Ovary (tissue), 10 donors: ENCODE results near the gene C18orf32. TPM values are rescaled to one million over a fixed set of nuclear protein-coding genes. Genes with fewer than 3 reads are reported as not detected.
A peak's percentile ranks its signal among the peaks of the same experiment; 100 is the strongest.

Source experiments
- DNase-seq, 5 donors: peaks; one replicate each; pipeline ENCODE4 v3.0.0-alpha.2; 2019 to 2020
- H3K27ac ChIP-seq, 2 donors: fragments of 200-600 bp; one replicate each; pipeline versions ENCODE4 v1.5.1 to v1.8.0; 2019 to 2022
- H3K27me3 ChIP-seq: fragments of 200-600 bp; one replicate; pipeline ENCODE4 v1.8.0; 2022
- H3K36me3 ChIP-seq: fragments of 200-600 bp; sonication (generic); one replicate; pipeline ENCODE4 v1.5.1; 2019
- H3K4me1 ChIP-seq: one replicate; pipeline ENCODE4 v1.8.1; 2013; ENCODE audit warnings: mild to moderate bottlenecking, moderate library complexity; ENCODE audit not compliant: insufficient read depth
- H3K4me3 ChIP-seq: fragments of 200-600 bp; sonication (generic); one replicate; pipeline ENCODE4 v1.5.1; 2017
- H3K9me3 ChIP-seq, 2 donors: fragments of 200-600 bp in 1 of 2; sonication (generic) in 1 of 2; one replicate each; pipeline versions ENCODE4 v1.5.1 to v1.8.1; 2013 to 2019; ENCODE audit warnings: mild to moderate bottlenecking in 1 of 2, moderate library complexity in 1 of 2
- EP300 ChIP-seq: sonication (generic); formaldehyde crosslinking; IDR thresholded peaks from one replicate; pipeline ENCODE4 v1.6.1; 2017; ENCODE audit warnings: antibody characterized with exemption
- POLR2A ChIP-seq: fragments of 450-650 bp; IDR thresholded peaks from one replicate; pipeline ENCODE4 v1.6.1; 2017; ENCODE audit warnings: antibody characterized with exemption, mild to moderate bottlenecking, moderate library complexity
- WGBS, 3 donors: extraction: QIAGEN DNeasy Blood & Tissue Kit in 1 of 3; methylation state at CpG; one replicate each; pipeline versions ENCODE4 v1.1.5 to v1.1.7; 2013 to 2017; 5-methylcytosine and 5-hydroxymethylcytosine counted together
- intact Hi-C, 4 donors: fragments of 100-400 bp; cut with DNase I; formaldehyde crosslinking; loops; one replicate each; pipeline versions ENCODE4 v1.11.0 to v1.15.1; 2022 to 2023
- long read RNA-seq, 3 donors: library from polyadenylated mRNA in 2 of 3; unstranded in 2 of 3; transcript quantifications; one replicate each; pipeline ENCODE4 v2.0.0 and lab custom pipeline, GENCODE V29; 2021 to 2026
- polyA plus RNA-seq, 2 donors: library from polyadenylated mRNA; stranded (reverse); fragments of 200-250 nt in 1 of 2; fragments of 350-450 nt in 1 of 2; fragmentation: Illumina TruSeq in 1 of 2; extraction: RNeasy Lipid Tissue Mini Kit (QIAGEN cat#74804) in 1 of 2; gene quantifications; one replicate each; pipeline ENCODE4 v1.2.3, GENCODE V29; 2013 to 2014
- total RNA-seq, 7 donors: library from RNA; depleted of rRNA in 2 of 7; stranded (reverse); fragments of >200 nt in 2 of 7; fragmentation: NEBNext Ultra II Directional in 3 of 7; extraction: Animal tissue kit (Norgen Biotek cat#: 25700) in 3 of 7; gene quantifications; one replicate each; pipeline versions ENCODE4 v1.1.0 to v1.2.4, GENCODE V29; 2016 to 2023
- TF ChIP-seq, protein P1 (sequence below), 3 donors: fragments of 450-650 bp in 2 of 3; fragments of 200-600 bp in 1 of 3; IDR thresholded peaks; one replicate each; pipeline versions ENCODE4 v1.5.1 to v1.8.0; 2016 to 2022; ENCODE audit warnings: antibody characterized with exemption in 3 of 3, mild to moderate bottlenecking in 1 of 3
- donor health status: DM: no; HTN: no; CAD: no; lungs with moderate emphysema.
- donor health status: DM: no; HTN: no; CAD: no.
- donor health status: Bipolar disorder and iron deficiency.
- donor health status: DM: yes; HTN: yes; CAD: no.
- donor health status: DM: no; HTN: no; CAD: no.
- donor health status: DM: yes; HTN: yes; CAD: no.

The C18orf32 gene
- total RNA-seq (10 to 100 TPM; 35.4 to 51.4 (median 44.9) TPM), polyA plus RNA-seq (10 to 100 TPM; 60.0 to 81.3 TPM)
- long read RNA-seq, donor 1, full-length matches to known transcripts = 98 of 105 reads
- long read RNA-seq, donor 1, partial matches to known transcripts = 2 of 105 reads
- long read RNA-seq, donor 1, other reads (novel, unspliced or antisense) = 5 of 105 reads
- long read RNA-seq, donor 2, full-length matches to known transcripts = 44 of 52 reads
- long read RNA-seq, donor 2, partial matches to known transcripts = 8 of 52 reads
- long read RNA-seq, donor 2, other reads (novel, unspliced or antisense) = 0 of 52 reads
- long read RNA-seq, donor 3, full-length matches to known transcripts = 57 of 59 reads
- long read RNA-seq, donor 3, partial matches to known transcripts = 0 of 59 reads
- long read RNA-seq, donor 3, other reads (novel, unspliced or antisense) = 2 of 59 reads

DNA sequence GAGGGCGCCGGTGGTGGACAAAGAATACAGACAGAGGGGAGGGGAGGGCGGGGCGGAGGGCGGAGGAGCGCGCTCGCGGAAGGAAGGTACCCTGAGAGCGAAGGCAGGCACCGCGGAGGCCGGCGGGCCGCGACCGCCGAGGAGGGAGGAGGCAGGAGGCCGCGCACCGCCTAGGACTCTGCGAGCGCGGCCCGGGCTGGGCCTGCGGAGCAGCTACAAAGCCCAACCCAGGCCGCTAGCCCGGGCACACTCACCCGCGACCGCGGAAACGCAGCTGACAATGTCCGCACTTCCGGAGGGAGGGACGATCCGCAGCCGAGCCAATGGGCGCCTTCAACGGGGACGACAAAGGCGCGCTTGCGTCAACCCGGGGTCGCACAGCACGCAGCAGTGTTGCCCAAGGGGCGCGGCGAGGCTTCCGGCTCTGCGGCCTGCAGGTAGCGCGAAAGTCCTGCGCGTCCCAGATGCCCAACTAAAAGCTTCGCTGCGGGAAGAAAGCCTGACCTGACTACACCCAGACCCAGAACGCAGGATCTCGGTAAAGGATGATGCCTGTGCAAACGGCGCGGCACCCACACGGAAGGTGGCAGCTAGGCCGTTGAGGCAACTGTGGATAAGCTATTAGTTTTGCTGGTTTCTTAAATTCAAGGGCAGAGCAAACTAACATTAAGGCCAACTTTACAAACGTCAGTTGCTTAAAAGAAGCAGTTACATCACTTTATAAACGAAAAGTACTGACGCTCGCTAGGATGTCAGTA, at the start of gene C18orf32:
Gene C18orf32 (minus strand): TSS at position 282 of the 758 bp plus-strand sequence. CDS start 3,486 bp downstream, outside the sequence.
- intact Hi-C loops = loop anchor here in 2 of 4 donors (10.0 kb wide), 2 partner anchors 542 to 812 kb away; no protein-coding TSS in a partner anchor
- H3K4me1 ChIP-seq = peaks cover 6% of the 10 kb centered on the region
- TF ChIP-seq EP300 = no peak
- TF ChIP-seq POLR2A = peak; percentile 93
- TF ChIP-seq, protein P1, sequence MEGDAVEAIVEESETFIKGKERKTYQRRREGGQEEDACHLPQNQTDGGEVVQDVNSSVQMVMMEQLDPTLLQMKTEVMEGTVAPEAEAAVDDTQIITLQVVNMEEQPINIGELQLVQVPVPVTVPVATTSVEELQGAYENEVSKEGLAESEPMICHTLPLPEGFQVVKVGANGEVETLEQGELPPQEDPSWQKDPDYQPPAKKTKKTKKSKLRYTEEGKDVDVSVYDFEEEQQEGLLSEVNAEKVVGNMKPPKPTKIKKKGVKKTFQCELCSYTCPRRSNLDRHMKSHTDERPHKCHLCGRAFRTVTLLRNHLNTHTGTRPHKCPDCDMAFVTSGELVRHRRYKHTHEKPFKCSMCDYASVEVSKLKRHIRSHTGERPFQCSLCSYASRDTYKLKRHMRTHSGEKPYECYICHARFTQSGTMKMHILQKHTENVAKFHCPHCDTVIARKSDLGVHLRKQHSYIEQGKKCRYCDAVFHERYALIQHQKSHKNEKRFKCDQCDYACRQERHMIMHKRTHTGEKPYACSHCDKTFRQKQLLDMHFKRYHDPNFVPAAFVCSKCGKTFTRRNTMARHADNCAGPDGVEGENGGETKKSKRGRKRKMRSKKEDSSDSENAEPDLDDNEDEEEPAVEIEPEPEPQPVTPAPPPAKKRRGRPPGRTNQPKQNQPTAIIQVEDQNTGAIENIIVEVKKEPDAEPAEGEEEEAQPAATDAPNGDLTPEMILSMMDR (IDR thresholded peaks at IDR 0.05) = no peak
- H3K36me3 ChIP-seq = no peaks in the 10 kb centered on the region
- DNase-seq = peak; percentile 93 to 97 (median 95)
- H3K9me3 ChIP-seq = no peaks in the 10 kb centered on the region
- 3% methylated on average over 68 to 69 of the region's 69 CpGs for WGBS, 3 donors
- peak within 1 kb of the TSS; percentile 51 to 94 for H3K27ac ChIP-seq
- no peaks in the 10 kb centered on the region for H3K27me3 ChIP-seq
- peak within 1 kb of the TSS; percentile 94 for H3K4me3 ChIP-seq

DNA sequence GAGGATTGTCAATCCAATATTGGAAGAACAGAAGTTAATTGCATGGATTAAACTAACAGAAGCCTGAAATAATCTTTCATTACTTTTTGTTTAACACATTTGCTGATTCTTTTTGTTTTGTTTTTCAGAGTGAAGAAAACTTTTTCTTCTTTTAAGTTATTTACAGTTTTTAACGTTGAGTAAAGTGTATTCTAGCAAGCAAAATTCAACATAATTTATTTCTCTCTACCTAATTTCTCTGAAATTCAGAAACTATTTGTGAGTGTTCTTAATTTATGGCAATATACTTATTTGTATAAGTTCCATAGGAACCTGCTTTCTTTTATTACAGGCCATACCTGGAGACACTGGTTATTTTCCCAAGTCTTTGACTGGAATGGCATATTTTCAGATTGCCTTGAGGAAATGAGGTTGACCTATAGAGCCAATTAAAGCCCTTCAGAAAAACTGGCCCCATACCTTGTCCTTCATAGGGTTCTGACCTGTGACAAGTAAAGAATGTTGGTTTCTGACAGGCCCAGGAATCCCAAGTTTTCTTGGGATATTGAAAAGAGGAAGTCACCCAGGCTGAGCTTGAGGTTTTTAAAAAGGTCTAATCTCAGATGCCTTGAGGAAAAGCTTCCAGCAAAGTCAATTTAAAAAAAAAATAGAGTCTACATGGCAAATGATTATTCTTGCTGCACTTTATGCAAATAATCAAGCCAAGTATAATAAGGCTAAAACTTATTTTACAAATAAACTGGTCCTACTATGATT, 48.0 kb upstream of the C18orf32 start:
- intact Hi-C loops = no loop called here
- Histone ChIP-seq H3K4me1 (no peaks in the 10 kb centered on the region), H3K27ac (no peak overlapping the region), H3K27me3 (no peaks in the 10 kb centered on the region), H3K36me3 (no peaks in the 10 kb centered on the region), H3K4me3 (no peak overlapping the region), H3K9me3 (no peaks in the 10 kb centered on the region)
- no peak for DNase-seq
- TF ChIP-seq, protein P1 (IDR thresholded peaks at IDR 0.05) = no peak
- no peak for TF ChIP-seq POLR2A
- no peak for TF ChIP-seq EP300
- WGBS, 3 donors = 59 to 73% (median 62%) methylated on average over 1 of the region's 1 CpG

DNA sequence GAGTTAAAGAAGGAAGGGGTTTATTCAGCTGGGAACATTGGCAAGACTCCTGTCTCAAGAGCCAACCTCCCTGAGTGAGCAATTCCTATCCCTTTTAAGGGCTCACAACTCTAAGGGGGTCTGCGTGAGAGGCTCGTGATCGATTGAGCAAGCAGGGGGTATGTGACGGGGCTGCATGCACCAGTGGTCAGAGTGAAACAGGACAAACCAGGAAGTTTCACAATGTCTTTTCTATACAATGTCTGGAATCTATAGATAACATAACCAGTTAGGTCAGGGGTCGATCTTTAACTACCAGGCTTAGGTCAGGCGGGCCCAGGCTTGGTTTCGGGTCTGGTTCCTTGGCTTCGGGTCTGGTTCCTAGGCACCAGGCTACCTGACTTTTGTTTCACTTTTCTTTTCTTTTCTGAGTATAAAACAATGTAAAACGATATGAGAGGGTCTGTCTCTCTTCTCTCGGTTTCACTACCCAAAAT, 44.7 kb upstream of the C18orf32 start:
- WGBS, 3 donors = 87 to 93% (median 89%) methylated on average over 10 of the region's 10 CpGs
- Histone ChIP-seq H3K27ac (no peak overlapping the region), H3K4me1 (no peaks in the 10 kb centered on the region), H3K27me3 (no peaks in the 10 kb centered on the region), H3K36me3 (no peaks in the 10 kb centered on the region), H3K4me3 (no peak overlapping the region), H3K9me3 (no peaks in the 10 kb centered on the region)
- intact Hi-C loops = no loop called here
- DNase-seq = no peak
- TF ChIP-seq EP300 = no peak
- TF ChIP-seq, protein P1 (IDR thresholded peaks at IDR 0.05) = no peak
- TF ChIP-seq POLR2A = no peak

DNA sequence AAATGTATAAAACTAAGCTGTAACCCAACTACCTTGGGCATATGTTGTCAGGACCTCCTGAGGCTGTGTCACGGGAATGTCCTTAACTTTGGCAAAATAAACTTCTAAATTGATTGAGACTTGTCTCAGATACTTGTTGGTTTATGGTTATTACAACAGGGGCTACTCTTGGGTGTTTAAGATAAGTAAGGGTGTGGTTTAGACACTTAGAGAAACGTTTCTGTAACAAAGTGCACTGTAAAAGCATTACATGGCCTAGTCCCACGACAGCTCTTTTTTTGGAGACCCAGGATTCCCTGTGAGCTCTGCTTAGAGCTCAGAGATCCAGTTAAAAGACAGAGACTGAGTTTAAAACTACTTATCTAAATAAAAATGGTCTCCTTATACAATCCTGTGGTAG, 42.6 kb upstream of the C18orf32 start:
- Histone ChIP-seq H3K27ac (no peak overlapping the region), H3K36me3 (no peaks in the 10 kb centered on the region), H3K4me3 (no peak overlapping the region), H3K27me3 (no peaks in the 10 kb centered on the region), H3K4me1 (no peaks in the 10 kb centered on the region), H3K9me3 (no peaks in the 10 kb centered on the region)
- TF ChIP-seq POLR2A = no peak
- TF ChIP-seq EP300 = no peak
- TF ChIP-seq, protein P1 (IDR thresholded peaks at IDR 0.05) = no peak
- WGBS, 3 donors = 62 to 72% (median 69%) methylated on average over 3 of the region's 3 CpGs
- DNase-seq = no peak
- intact Hi-C loops = no loop called here
